Measurements from ENCODE around the gene PCED1A.
"Not testable (repeated sequence)": the region's sequence is repeated elsewhere in the genome, so short reads cannot be mapped to it uniquely, and the experiment has no call there.

The PCED1A gene

DNA sequence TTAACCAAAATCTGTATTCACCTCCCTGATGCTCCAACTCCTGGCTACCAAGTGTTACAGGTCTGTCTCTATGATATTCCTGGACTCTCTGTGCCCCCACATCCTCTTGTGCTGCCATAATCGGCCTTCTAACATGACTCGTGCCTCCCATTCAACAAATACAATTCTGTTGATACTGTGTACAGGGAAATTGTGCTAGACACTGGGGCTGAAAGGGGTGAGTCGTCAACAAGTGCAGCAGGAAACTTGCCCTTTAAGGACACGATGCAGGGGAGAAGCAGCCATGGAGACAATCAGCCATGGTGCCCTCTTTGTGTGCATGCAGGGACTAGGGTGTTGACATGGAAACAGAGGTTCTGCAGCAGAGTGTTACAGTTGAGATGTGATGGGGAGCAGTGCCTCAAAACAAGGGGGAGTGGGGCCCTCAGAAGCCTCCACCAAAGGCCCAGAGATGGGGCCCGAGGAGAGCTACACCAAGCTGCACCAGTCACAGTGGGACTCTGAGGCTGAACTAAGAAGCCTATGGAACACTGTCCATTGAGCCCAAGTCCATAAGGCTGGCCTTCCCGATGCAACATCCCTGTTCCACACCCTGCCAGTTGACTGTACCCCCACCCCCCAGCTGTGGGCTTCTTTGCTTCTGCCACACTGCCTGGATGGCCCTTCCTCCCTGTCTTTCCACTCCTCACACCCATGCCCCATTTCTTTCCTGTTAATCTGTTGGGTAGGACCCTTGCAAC is 3.1 kb downstream of the PCED1A start:
- Histone ChIP-seq H3K4me3 (ENCODE audit: insufficient read length, low read depth) (no peak overlapping the region), H3K9ac (ENCODE audit: insufficient read length, low read depth) (no peak overlapping the region), H3K36me3 (ENCODE audit: insufficient read depth, insufficient read length, low read length) (peaks cover 44% of the 10 kb centered on the region), H3K27me3 (ENCODE audit: insufficient read depth, insufficient read length) (no peaks in the 10 kb centered on the region), H3K4me1 (ENCODE audit: insufficient read depth, insufficient read length) (peaks cover 5% of the 10 kb centered on the region), H3K9me3 (ENCODE audit: insufficient read depth, low read length) (no peaks in the 10 kb centered on the region)
- no peak for DNase-seq (ENCODE audit: low read depth, low spot score)
- TF ChIP-seq SUZ12 (IDR thresholded peaks at IDR 0.05; ENCODE audit: extremely low read depth, insufficient read depth, insufficient read length): no peak
- TF ChIP-seq ZNF274 (IDR thresholded peaks at IDR 0.05; ENCODE audit: low read depth, low read length): no peak
- TF ChIP-seq YY1 (IDR thresholded peaks at IDR 0.05; ENCODE audit: insufficient read depth, insufficient read length): no peak

DNA sequence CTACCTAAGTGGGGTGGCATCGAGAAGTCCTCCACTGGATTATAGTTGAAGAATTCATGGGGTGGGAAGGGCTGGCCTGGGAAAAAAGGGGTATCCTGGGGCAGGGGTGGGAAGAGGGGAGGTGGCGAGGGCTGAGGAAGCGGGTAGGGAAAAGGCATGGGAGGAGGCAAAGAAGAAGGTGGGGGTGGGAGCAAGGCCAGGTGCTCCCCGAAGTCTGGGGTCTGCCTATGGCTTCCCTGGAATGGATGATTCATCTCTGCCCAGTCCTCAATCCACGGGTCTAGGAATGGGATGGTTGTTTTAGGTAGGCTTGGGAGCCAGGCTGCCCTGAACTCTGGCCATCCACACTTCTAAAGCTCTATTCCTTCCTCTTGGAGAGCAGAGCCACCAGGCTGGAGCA is 4.4 kb downstream of the PCED1A start:
- TF ChIP-seq SUZ12 (IDR thresholded peaks at IDR 0.05; ENCODE audit: extremely low read depth, insufficient read depth, insufficient read length) (no peak), ZNF274 (IDR thresholded peaks at IDR 0.05; ENCODE audit: low read depth, low read length) (no peak), YY1 (IDR thresholded peaks at IDR 0.05; ENCODE audit: insufficient read depth, insufficient read length) (no peak)
- Histone ChIP-seq H3K4me3 (ENCODE audit: insufficient read length, low read depth) (no peak overlapping the region), H3K27me3 (ENCODE audit: insufficient read depth, insufficient read length) (no peaks in the 10 kb centered on the region), H3K36me3 (ENCODE audit: insufficient read depth, insufficient read length, low read length) (peaks cover 44% of the 10 kb centered on the region), H3K9ac (ENCODE audit: insufficient read length, low read depth) (no peak overlapping the region), H3K4me1 (ENCODE audit: insufficient read depth, insufficient read length) (peaks cover 5% of the 10 kb centered on the region), H3K9me3 (ENCODE audit: insufficient read depth, low read length) (no peaks in the 10 kb centered on the region)
- DNase-seq (ENCODE audit: low read depth, low spot score): no peak

DNA sequence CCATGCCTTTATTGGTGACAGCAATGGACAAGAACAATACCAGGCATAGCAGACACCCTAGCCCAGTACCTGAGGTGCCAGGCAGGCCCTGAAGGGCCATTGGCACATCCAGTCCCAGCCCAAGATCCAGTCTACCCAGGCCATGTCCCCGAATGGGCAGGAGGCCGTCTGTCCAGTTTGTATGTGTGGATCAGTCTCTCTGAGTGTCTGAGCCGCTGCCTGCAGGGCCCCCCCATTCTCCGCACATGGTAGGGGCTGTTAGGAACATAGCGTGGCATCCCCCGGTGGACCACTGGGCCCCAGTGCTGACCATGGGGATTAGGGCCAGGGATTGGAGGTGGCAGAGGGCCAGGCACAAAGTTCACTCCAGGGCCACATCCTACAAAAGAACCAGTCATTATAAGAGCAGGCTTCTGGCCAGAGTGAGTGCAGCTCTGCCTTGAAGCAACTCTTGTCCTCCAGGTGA is 5.1 kb downstream of the PCED1A start:
- Histone ChIP-seq H3K4me3 (ENCODE audit: insufficient read length, low read depth) (no peak overlapping the region), H3K36me3 (ENCODE audit: insufficient read depth, insufficient read length, low read length) (peaks cover 44% of the 10 kb centered on the region), H3K4me1 (ENCODE audit: insufficient read depth, insufficient read length) (peaks cover 5% of the 10 kb centered on the region), H3K9ac (ENCODE audit: insufficient read length, low read depth) (no peak overlapping the region), H3K27me3 (ENCODE audit: insufficient read depth, insufficient read length) (no peaks in the 10 kb centered on the region), H3K9me3 (ENCODE audit: insufficient read depth, low read length) (no peaks in the 10 kb centered on the region)
- no peak for DNase-seq (ENCODE audit: low read depth, low spot score)
- TF ChIP-seq SUZ12 (IDR thresholded peaks at IDR 0.05; ENCODE audit: extremely low read depth, insufficient read depth, insufficient read length) (no peak), YY1 (IDR thresholded peaks at IDR 0.05; ENCODE audit: insufficient read depth, insufficient read length) (no peak), ZNF274 (IDR thresholded peaks at IDR 0.05; ENCODE audit: low read depth, low read length) (no peak)

- no peak overlapping the region for H3K9ac ChIP-seq (ENCODE audit: insufficient read length, low read depth)
- no peaks in the 10 kb centered on the region for H3K27me3 ChIP-seq (ENCODE audit: insufficient read depth, insufficient read length)
- no peaks in the 10 kb centered on the region for H3K9me3 ChIP-seq (ENCODE audit: insufficient read depth, low read length)
- DNase-seq (ENCODE audit: low read depth, low spot score): no peak
- no peak overlapping the region for H3K4me3 ChIP-seq (ENCODE audit: insufficient read length, low read depth)
- TF ChIP-seq ZNF274 (IDR thresholded peaks at IDR 0.05; ENCODE audit: low read depth, low read length) (no peak), SUZ12 (IDR thresholded peaks at IDR 0.05; ENCODE audit: extremely low read depth, insufficient read depth, insufficient read length) (no peak), YY1 (IDR thresholded peaks at IDR 0.05; ENCODE audit: insufficient read depth, insufficient read length) (no peak)
- peaks cover 1% of the 10 kb centered on the region for H3K4me1 ChIP-seq (ENCODE audit: insufficient read depth, insufficient read length)
- H3K36me3 ChIP-seq (ENCODE audit: insufficient read depth, insufficient read length, low read length): peaks cover 42% of the 10 kb centered on the region
Observed at GRCh38 chr20:2834401-2835110, 5.9 kb downstream of the PCED1A start.

DNA sequence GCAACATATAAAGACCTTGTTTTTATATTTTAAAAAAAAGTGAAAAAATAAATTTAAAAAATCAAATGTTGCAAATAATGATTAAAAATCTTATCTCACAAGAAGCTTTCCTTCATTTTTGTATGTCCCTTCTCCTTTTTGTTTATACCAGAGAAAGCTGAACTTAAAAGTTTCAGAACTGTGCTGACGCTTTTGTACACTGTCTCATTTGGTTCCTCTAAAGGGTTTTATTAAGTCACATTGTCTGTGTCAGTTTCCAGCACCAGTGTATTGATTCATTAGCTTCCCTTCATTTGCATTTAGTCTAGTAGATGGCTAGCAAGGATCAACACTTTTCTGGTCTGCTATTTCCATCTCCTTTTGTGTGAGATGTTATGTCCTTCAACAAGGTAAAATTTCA is 6.7 kb downstream of the PCED1A start:
- DNase-seq (ENCODE audit: low read depth, low spot score): no peak
- peaks cover 36% of the 10 kb centered on the region for H3K36me3 ChIP-seq (ENCODE audit: insufficient read depth, insufficient read length, low read length)
- no peak overlapping the region for H3K9ac ChIP-seq (ENCODE audit: insufficient read length, low read depth)
- no peaks in the 10 kb centered on the region for H3K4me1 ChIP-seq (ENCODE audit: insufficient read depth, insufficient read length)
- H3K27me3 ChIP-seq (ENCODE audit: insufficient read depth, insufficient read length): no peaks in the 10 kb centered on the region
- TF ChIP-seq YY1 (IDR thresholded peaks at IDR 0.05; ENCODE audit: insufficient read depth, insufficient read length) (no peak), SUZ12 (IDR thresholded peaks at IDR 0.05; ENCODE audit: extremely low read depth, insufficient read depth, insufficient read length) (no peak), ZNF274 (IDR thresholded peaks at IDR 0.05; ENCODE audit: low read depth, low read length) (no peak)
- no peak overlapping the region for H3K4me3 ChIP-seq (ENCODE audit: insufficient read length, low read depth)
- H3K9me3 ChIP-seq (ENCODE audit: insufficient read depth, low read length): no peaks in the 10 kb centered on the region

DNA sequence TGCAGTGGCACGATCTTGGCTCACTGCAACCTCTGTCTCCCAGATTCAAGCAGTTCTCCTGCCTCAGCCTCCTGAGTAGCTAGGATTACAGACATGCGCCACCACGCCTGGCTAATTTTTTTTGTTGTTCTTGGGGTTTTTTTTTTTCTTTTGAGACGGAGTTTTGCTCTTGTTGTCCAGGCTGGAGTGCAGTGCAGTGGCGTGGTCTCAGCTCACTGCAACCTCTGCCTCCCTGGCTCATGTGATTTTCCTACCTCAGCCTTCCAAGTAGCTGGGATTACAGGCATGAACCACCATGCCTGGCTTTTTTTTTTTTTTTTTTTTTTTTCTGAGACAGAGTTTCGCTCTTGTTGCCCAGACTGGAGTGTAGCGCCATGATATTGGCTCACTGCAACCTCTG is 9.2 kb downstream of the PCED1A start:
- H3K27me3 ChIP-seq (ENCODE audit: insufficient read depth, insufficient read length); H3K4me1 ChIP-seq (ENCODE audit: insufficient read depth, insufficient read length); H3K4me3 ChIP-seq (ENCODE audit: insufficient read length, low read depth); H3K9me3 ChIP-seq (ENCODE audit: insufficient read depth, low read length); DNase-seq (ENCODE audit: low read depth, low spot score); H3K9ac ChIP-seq (ENCODE audit: insufficient read length, low read depth): not testable (repeated sequence)
- peaks cover 15% of the 10 kb centered on the region for H3K36me3 ChIP-seq (ENCODE audit: insufficient read depth, insufficient read length, low read length)

DNA sequence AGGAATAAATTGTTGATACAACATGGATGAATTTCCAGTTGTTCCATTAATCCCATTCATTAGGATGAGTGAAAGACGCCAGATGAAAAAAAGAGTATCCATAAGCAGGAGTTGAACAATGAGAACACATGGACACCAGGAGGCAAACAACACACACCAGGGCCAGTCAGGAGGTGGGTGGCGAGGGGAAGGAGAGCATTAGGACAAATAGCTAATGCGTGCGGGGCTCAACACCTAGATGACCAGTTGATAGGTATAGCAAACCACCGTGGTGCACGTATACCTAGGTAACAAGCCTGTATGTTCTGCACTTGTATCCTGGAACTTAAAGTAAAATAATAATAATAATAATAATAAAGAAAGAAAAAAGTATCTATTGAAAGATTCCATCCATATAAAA is 11.1 kb downstream of the PCED1A start:
- Histone ChIP-seq H3K9ac (ENCODE audit: insufficient read length, low read depth) (no peak overlapping the region), H3K36me3 (ENCODE audit: insufficient read depth, insufficient read length, low read length) (peaks cover 4% of the 10 kb centered on the region), H3K4me3 (ENCODE audit: insufficient read length, low read depth) (no peak overlapping the region), H3K27me3 (ENCODE audit: insufficient read depth, insufficient read length) (no peaks in the 10 kb centered on the region), H3K9me3 (ENCODE audit: insufficient read depth, low read length) (no peaks in the 10 kb centered on the region), H3K4me1 (ENCODE audit: insufficient read depth, insufficient read length) (no peaks in the 10 kb centered on the region)
- DNase-seq (ENCODE audit: low read depth, low spot score): no peak
- no peak for TF ChIP-seq YY1 (IDR thresholded peaks at IDR 0.05; ENCODE audit: insufficient read depth, insufficient read length)
- no peak for TF ChIP-seq ZNF274 (IDR thresholded peaks at IDR 0.05; ENCODE audit: low read depth, low read length)
- TF ChIP-seq SUZ12 (IDR thresholded peaks at IDR 0.05; ENCODE audit: extremely low read depth, insufficient read depth, insufficient read length): no peak

Data from NT2/D1 (cell line).